GM21447 (cell line): ENCODE data around the gene DNAJC18.
A peak's percentile ranks its signal among the peaks of the same experiment; 100 is the strongest.
"Not testable (repeated sequence)": the region's sequence is repeated elsewhere in the genome, so short reads cannot be mapped to it uniquely, and the experiment has no call there.

Source experiments
- ATAC-seq: cut with Tn5 transposase; IDR thresholded peaks from one replicate; pipeline ENCODE4 v1.9.1; 2021; ENCODE audit not compliant: unreplicated experiment

Gene DNAJC18

DNA sequence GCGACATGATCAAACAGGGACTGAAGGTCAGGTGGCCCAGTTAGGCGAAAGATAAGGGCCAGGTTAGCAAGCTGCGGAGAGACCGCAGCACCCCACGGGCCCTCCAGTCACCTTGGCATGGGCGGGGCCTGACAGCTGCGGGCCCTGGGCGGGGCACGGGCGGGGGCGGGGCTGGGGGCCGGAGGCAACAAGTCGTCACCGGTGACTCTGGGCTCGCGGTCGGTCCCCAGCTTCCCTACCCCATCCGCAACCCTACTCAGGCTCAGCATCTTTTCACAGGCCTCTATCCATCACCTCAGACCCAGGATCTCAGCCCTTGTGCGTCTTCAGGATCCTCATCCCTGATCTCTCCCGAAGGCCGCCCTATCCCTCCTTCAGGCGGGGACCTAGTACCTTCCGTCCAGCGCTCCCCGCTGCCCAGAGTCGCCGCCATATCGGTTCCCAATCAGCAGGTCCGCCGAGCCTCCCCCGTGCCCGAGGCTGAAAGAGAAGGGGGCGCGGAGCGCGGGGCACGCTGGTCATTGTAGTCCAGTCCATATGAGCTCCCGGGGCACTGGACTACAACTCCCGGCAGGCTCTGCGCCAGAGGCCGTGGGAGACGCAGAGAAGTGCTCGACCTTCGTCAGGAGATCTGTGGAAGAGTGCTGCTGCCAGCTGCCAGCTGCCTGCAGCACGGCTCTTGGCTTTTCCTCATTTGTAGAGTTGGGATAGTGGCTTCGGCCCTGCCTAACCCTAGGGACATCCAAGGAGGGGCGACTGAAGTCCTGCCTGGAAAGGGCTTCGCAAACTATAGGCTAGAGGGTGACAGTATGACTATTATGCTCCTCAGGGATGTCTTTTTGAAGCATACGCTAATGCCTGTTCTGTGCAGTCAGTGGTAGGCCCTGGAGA, at the start of gene DNAJC18:
TSS of gene DNAJC18 (minus strand) at position 513 of the 891 bp plus-strand sequence. CDS start at position 433, 80 bp downstream.
- peak; percentile 92 for ATAC-seq

GRCh38 chr5:139488260-139488659, 48.9 kb upstream of the DNAJC18 start:
- no peak for ATAC-seq

- ATAC-seq, result no peak
Observed at GRCh38 chr5:139486201-139486600, 46.9 kb upstream of the DNAJC18 start.

DNA sequence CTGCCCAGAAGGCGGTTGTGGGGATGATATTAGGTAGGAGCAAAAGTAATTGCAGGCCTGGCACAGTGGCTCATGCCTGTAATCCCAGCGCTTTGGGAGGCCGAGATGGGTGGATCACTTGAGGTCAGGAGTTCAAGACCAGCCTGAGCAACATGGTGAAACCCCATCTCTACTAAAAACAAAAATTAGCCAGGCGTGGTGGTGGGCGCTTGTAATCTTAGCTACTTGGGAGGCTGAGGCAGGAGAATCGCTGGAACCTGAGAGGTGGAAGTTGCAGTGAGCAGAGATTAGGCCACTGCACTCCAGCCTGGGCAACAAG, 43.5 kb upstream of the DNAJC18 start:
- not testable (repeated sequence) for ATAC-seq

DNA sequence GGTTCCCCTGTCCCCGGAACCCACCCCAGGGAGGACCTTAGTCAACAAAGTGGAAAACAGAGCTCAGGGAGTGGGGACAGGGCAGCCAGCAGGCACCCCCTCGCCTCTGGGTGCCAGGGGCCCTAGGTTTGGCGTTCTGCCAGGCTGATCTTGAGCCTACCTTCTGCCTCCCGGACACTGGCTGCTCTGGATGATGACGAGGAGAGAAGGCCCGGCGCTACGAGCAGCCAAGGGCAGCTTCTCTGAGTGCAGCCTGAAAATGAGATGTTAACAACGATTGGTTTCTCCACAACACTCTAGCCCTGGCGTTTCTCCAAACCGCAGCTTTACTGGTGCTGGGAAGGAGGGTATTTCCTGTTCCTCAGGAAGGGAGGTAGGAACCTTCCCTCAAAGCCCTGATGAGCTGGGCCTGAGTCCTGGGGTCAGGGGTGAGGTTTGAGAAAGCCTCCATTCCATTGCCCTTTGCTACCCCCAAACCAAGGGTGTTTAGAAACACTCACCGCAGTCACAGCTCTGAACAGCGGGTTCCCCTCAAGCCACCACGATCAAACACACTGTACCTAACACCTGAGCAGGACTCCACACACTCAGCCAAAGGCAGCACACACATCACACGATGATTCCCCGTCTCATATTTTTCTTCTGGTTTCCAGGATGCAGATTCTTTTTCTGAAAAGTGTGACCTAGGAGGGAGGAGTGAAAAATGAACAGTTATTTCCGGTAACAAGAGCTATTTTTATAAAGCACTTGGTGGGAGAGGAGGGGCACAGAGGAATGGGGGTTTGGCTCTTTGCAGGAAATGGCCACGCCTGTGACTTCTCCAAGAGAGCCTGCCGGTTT, 42.9 kb upstream of the DNAJC18 start, which contains the start of gene STING1:
TSS of gene STING1 (minus strand) at position 709 of the 840 bp plus-strand sequence. CDS start 1,054 bp downstream, outside the sequence.
- peak; percentile 54 for ATAC-seq

DNA sequence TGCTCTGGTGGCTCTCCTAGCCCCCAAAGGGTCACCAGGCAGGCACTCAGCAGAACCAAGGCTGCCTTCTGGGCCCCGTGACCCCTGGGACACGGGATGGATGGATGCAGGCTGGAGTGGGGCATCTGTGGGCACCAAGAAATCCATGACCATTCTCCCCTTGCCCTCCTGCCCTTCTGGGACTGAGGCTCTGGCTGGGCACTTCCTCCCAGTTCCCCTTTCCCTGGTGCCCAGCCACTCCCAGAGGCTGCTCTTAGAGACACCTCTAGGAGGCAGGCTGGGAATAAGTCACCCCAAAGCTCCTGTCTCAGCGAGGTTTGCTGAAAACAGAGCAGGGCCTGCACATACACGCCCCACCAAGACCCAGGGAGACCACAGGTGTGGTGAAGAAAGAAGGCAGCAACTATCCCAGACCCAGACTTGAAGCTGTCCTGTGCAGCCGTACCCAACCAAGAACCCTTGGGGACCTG, 42.3 kb upstream of the DNAJC18 start:
- ATAC-seq, result peak; percentile 52

DNA sequence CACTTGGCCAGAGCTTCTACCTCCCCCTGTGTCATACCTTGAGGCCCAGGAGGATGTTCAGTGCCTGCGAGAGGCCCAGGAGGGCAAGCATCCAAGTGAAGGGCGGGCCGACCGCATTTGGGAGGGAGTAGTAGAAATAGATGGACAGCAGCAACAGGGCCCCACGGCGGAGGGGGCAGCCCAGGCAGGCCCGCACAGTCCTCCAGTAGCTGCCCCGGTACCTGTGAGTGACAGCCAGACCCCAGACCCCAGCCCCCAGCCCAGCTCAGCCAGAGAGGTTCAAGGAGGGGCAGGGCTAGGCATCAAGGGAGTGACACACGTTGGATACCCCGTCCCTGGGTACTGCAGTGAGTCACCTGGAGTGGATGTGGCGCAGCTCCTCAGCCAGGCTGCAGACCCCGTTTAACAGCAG, 41.8 kb upstream of the DNAJC18 start:
- ATAC-seq, result no peak

GRCh38 chr5:139479729-139480128, 40.4 kb upstream of the DNAJC18 start:
- ATAC-seq, result not testable (repeated sequence)

DNA sequence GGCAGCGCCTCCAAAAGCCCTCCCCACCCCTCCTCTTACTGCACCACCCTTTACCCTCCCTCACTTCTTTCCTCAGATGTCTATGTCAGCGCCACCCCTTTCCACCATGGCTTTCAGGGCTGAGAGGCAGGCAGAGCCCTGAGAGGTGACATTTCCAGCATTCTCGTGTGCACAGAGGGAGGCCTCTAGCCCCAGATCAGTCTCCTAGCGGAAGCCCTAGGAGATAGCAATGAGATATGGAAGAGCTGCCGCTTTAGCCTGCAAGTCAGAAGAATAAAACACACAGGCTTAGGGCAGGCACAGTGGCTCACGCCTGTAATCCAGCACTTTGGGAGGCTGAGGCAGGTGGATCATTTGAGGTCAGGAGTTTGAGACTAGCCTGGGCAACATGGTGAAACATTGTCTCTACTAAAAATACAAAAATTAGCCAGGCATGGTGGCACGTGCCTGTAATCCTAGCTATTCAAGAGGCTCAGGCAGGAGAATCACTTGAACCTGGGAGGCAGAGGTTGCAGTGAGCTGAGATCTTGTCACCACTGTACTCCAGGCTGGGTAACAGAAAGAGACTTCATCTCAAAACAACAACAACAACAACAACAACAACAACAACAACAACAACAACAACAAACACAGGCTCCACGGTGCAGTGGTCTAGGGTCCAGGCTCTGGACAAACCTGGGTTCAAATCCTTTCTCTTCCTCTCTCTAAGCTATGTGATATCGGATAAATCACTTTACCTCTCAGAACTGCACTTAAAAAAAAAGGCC, 39.5 kb upstream of the DNAJC18 start:
- not testable (repeated sequence) for ATAC-seq

GRCh38 chr5:139475865-139476617, 36.7 kb upstream of the DNAJC18 start:
- no peak for ATAC-seq

GRCh38 chr5:139474890-139475791, 35.8 kb upstream of the DNAJC18 start:
- no peak for ATAC-seq

DNA sequence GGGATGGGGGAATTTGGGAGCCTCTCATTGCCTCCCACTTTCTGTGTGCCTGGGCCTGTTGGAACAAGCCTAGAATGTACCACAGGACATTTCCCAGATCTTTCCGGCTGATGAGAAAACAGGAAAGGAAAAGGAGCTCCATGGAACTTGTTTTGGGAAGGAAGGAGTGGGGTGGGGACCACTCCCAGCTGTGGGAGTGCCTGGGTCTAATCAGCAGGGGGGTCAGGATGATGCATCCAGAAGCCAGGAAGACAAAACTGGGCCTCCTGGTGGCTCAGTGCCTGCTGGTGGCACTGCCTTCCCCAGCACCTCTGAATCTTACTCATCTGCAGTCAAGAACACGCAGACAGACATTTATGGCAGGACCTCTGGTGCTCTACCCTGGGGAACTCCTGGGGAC, 34.2 kb upstream of the DNAJC18 start:
- no peak for ATAC-seq

- ATAC-seq, result no peak
Observed at GRCh38 chr5:139473105-139473504, 33.8 kb upstream of the DNAJC18 start.

DNA sequence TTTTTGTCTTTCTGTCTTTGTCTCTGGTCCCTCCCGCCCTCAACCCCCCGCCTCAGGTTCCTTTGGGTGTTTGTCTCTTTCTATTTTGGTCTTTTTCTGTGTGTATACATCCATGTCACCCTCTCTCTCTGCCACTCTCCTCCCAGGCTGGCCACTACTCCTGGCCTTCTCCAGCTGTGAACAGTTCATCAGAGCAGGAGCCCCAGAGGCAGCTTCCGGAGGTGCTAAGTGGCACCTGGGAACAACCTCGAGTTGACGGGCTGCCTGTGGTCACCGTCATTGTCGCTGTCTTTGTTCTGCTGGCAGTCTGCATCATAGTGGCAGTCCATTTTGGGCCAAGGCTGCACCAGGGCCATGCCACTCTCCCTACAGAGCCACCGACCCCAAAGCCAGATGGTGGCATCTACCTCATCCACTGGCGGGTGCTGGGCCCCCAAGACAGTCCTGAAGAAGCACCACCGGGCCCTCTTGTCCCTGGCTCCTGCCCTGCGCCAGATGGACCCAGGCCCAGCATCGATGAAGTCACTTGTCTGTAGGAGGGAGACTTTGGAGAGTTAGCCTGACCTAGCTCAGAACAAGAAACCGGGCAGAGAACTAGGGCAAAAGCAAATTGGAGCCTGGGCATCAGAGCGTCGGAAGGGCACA, 33.2 kb upstream of the DNAJC18 start:
- no peak for ATAC-seq

- ATAC-seq, result no peak
Observed at GRCh38 chr5:139470821-139471300, 31.5 kb upstream of the DNAJC18 start, which contains the start of gene SMIM33. Gene SMIM33, plus strand, starts transcription at chr5:139471004. Its CDS starts 118 bp downstream, at chr5:139471122.

GRCh38 chr5:139468421-139468931, 29.2 kb upstream of the DNAJC18 start:
- ATAC-seq, result no peak

GRCh38 chr5:139462586-139463276, 23.4 kb upstream of the DNAJC18 start, which contains the start of gene ECSCR:
Gene ECSCR, minus strand, starts transcription at chr5:139462743. Its CDS starts 73 bp downstream, at chr5:139462670.
- no peak for ATAC-seq
